ENCODE data around the gene GTSE1.

Gene GTSE1

DNA sequence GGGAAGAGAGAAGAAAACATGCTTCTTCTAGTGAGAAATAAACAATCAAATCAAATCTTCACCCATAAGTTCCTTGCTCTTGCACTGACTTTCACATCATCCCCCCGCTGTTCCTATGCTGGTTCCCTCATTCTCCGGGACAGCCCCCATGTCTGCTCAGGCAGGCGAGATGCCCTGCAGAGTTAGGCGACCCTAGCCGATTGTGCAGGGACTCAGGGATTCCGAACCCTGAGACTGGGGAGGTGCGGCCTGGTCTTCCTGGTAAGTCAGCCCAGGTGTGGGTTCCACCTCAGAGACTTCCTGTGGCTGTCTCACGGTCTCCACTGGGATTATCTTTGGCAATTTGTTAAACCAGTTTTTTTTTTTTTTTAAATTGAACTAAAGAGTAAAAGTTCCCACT lies 22.3 kb upstream of the GTSE1 start:
- no peak for DNase-seq

DNA sequence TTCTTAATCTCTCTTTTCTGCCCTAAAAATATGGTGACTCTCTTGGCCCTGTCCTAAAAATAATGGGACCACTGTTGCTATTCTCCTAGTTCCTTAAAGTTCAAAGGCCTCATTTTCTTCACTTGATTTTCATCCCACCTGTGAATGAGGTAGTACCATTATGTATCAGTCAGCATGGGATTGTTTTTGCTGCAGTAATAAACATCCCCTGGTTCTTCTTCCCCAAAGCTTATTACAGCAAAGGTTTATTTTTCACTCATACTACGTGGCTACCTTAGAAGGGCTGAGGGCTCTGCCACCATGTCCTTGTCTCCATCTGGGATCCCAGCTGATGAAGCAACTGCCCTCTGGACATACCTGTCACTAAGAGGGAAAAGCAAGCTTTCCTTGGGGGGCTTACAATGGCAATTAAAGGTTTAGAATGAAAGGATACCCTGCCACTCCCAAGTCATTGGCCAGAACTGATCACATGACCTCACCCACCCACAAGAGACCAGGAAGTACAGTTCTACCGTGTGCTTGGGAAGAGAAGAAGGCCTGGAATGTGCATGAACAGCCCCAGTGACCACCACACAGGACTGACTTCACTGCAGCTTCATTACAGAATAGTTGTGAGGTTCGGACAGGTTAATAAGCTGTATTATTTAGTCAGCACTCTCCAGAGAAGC lies 21.1 kb upstream of the GTSE1 start:
- DNase-seq: no peak

DNA sequence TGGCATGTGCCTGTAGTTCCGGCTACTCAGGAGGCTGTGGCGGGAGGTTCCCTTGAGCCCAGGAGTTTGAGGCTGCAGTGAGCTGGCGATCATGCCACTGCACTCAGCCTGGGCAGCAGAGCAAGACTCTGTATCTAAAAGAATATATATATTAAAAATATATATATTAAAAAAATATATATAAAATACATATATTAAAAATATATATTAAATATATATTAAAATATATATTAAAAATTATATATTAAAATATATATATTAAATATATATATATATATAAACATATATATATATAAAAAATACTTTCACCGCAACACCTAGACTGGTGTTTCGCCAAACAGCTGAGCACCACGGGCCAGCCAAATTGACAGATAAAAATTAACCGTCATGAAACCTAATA lies 20.1 kb upstream of the GTSE1 start:
- DNase-seq: no peak

DNA sequence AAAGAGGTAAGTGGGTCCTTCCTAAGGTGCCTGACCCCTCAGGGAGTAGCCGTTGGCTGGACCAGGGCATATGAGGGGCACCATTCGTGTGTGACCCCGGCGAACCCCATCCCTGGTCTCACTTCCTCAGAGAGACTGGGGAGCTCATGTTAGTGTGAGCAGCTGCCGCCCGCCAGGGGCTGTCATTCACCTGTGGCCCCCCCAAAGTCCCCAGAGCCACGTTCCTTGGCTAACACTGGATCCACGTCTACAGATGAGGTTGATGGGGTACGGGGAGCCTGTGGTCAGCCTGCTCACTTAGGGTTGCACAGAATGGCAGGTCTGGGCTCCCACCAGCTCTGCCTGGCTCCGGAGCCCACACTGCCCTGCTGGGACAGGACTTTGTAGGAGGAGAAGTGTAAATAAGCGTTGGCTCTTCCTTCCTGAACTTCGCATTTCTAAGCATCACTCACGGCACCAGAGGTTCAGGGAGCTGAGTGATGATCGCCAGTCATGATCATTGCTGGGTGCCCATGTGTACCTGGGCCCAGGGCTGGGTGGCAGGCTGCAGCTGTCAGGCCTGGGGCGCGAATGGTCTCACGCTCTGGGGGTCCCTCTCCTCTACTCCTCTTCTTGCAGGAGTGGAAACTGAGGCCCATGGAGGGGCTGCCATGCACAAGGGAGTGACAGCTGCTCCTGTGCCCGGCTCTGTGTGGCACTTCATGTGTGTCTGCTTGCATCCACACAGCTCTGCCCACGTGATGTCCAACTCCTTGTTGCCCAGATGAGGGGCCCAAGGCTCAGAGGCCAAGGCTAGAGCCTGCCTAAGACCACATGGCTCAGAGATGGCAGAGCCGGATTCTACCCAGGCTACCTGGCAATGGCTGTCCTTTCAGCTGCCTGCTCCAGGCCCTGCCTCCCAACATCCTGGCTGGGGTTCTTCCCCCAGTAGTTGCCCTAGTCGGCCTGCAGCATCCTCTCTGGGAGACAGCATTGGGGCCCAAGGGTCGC lies 17.7 kb upstream of the GTSE1 start:
- DNase-seq: no peak

DNA sequence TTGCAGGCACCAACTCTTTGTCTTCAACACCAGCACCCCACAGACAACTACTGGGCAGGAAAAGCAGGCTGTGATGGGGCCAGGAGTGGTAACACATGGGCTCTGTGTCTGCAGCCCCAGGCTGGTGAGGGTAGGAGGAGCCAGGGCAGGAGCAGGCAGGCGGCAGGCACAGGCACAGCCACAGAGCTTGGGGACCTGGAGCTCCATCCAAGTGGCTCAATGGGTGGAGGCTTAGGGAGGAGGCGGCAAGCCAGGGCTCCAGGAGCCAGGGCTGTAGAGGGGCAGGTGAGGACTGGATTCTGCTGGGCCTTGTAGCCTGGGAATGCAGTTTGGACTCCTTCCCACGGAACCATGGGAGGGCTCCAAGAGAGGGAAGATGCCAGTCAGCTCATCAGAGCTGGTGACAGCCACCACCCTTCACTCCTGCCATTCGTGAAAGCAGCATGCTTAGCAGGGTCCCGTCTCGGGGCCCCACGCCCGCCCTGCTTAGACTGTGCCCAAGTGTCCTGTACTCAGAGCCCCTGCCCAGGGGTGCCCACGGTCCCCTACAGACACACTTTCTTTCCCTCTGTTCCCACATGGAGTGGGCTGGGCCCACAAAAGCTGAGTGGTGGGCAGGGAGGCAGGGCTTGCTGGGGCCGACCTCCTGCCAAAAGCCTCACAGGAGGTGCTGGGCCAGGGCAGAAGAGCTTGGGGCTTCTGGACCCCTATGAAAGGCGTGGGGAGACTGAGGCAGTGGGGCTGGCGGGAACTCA lies 16.4 kb upstream of the GTSE1 start:
- no peak for DNase-seq

DNA sequence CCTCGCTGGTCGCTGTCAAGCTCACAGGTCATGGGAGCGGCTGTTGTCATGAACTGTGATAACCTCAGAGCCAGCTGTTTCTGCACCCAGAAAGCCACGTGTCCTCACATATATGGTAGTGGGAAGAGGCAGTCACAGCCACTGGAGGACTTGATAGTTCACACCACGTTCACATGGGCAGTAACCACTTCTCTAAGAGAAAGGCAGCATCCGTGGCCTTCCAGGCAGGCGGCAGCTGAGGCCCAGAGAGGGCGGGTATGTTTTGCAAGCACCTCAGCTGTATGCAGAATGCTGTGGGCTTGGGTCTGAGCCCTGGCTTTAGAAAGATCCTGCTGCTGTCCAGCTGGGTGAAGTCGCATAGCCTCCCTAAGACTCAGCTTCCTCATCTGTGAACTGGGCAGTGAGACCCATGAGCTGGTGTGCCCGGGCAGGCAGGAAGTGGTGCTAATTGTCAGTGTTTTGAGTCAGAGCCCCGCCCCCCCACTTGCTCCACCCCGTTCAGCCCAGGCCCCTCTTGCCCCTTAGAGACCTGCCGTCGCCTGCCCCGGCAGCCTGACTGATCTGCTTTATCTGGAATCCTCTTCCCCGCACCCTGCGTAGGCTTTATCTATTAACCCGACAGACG lies 15.6 kb upstream of the GTSE1 start:
- no peak for DNase-seq

DNA sequence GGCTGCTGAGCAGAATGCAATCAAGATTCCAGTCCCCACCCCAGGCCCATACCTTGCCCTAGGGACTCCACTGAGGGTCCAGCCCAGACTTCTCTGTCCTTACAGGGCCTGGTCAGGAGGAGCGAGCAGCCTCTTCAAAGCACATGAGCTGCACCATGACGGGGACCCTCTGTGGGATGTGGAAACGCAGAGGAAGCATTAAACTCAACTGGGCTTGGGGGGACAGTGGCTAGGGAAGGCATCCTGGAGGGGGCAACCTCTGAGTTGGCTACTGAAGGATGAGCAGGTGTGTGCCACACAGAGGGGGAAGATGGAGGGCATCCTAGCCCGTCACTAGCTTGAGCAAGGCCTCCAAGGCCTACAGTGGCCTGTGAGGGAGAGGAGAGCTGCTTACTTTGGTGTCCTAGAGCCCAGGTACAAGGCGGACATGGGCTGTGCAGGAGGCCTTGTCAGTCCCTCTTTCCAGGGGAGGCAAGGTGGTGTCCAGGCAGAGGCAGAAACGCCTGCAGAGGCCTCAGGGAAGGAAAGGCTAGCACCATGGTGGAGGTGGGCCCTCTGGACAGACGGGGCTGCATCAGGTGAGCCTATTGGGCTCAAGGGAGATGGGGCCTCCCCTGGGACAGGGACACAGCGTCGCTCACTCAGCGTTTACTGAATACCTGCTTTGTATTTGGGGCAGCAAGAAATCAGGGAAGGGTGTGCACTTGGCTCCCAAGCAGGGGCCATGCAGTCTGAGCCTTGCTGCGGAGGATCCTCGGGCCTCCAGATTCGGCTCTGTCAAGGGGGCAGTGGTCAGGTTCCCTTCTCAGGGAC lies 14.6 kb upstream of the GTSE1 start:
- no peak for DNase-seq

DNA sequence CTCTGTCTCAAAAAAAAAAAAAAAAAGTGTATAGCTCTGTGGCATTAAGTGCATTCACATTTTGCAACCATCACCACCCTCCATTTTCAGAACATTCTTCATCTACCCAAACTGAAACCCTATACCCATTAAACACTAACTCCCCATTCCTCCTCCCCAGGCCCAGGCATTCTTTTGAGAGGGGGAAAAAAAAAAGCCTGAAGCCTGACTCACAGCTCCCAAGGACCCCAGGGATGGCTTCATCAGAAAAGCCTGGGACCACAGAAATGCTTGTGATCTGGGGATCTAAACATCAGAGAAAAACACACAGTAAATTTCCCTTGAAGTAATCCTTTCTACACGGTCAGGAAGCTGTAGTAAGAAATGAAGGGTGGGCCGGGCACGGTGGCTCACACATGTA lies 10.7 kb upstream of the GTSE1 start:
- no peak for DNase-seq

DNA sequence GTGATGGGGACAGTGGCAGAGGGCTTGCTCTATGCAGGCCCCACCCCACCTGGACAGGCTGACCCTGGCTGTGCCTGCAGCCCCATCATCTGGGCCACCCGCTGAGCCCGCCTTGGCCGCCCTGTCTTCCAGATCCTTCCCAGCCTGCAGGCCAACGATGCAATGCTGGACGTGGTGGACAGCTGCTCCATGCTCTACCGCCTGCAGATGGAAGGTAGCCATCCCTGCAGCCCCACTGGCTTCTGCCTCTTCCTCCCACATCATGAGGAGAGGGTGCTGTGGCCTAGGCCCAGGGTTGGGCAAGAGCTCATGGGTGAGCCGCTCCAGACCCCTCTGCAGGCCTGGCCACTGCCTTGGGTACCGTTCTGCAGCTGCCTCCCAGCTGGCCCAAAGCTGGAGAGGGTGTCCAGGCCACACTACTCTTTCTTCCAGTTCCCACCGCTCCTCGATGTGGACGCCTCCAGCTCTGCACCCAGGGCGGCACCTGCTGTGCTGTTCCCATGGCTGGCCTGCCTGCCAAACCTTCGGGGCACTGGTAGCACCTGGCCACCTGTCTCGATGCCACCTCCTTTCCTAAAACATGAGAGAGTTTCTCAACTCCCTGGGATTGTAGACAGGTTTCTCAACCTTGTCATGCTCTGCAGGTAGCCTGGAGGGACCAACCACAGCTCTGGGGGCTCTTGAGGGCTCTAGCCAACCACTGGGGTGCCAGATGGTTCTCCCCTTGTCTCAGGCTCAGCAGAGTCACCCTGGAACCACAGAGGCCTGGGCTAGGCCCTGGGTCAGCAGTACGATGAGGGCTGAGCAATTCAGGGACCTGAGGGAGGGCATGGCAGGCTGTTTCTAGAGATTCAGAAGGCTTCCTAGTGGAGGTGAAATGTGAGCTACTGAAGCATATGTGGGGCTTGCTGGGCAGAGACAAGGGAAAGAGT lies 9.5 kb upstream of the GTSE1 start:
- no peak for DNase-seq

DNA sequence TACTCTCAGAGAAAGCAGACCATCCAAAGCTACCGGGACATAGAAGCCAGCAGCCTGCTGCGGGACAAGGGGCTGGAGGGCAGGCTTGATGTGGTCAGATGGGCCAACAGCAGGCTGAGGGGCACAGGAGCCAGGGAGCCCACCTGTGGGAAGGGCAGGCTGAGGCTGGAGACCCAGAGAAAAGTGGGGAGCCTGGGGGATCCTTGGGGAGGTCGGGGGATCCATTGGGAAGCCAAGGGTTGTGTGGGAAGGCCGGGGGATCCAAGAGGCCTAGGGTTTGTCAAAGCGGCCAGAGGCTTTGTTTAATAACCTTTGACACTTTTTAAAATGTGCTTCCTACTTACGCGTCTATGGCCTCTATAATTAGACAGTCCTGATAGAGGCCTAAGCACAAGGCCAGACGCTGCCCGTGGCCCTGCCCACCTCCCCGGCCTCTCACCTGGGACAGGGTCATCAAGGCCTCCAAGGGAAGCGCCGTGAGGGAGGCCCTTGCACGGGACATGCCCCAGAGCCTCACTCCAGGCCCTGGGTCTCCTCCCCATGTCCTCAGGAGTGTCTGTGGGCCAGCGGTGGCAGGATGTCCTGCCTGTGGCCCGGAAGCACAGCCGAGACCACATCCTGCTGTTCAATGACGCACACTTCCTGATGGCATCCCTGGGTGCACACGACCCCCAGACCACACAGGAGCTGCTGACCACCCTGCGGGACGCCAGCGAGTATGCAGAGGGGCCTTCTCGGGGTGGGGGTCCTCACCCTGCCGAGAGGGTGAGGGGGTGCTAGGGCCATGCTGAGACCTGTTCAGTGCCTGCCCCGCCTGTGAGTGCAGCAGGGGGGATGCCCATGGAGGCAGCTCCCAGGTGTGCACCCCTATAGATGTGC lies 8.6 kb upstream of the GTSE1 start:
- DNase-seq: peak; percentile 70

DNA sequence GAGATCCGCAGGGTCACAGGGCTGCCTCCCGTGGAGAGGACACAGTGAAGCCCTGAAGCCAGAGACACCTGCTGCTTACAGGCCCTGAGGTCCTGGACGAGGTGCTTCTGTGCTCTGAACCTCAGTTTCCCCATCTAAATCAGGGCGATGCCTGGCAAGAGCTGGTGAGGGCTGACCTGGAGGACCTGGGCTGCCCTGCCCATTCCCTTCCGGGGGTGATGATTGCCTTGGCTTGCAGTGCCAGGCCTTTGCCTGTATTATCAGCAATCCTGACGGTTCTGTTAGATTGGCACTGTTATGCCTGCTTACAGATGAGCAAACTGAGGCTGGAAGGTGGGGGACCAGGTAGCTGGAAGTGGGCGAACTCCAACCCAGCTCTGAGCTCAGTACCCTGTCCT lies 7.8 kb upstream of the GTSE1 start:
- no peak for DNase-seq

DNA sequence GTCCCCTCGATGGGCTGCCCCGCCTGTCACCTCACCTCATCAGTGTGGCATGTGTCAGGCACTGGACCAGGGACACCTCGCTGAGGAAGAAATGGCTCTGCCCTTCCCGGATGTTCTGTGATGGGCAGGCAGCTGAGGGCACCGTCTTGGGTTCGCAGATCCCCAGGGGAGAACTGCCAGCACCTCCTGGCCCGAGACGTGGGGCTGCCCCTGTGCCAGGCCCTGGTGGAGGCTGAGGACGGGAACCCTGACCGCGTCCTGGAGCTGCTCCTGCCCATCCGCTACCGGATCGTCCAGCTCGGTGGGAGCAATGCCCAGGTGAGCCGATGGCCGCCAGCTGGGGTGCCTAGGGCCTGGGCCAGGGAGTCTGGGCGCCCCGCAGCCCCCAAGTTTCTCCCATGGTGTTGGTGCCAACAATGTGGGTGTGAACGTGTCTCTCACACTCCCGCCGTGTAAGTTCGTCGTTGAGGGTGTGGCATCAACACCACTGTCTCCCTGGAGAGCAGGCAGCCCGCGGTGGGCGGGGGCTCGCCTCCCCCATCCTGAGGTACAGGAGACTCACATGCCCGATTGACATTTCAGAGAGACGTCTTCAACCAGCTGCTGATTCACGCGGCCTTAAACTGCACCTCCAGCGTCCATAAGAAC lies 7.3 kb upstream of the GTSE1 start:
- DNase-seq: no peak

DNA sequence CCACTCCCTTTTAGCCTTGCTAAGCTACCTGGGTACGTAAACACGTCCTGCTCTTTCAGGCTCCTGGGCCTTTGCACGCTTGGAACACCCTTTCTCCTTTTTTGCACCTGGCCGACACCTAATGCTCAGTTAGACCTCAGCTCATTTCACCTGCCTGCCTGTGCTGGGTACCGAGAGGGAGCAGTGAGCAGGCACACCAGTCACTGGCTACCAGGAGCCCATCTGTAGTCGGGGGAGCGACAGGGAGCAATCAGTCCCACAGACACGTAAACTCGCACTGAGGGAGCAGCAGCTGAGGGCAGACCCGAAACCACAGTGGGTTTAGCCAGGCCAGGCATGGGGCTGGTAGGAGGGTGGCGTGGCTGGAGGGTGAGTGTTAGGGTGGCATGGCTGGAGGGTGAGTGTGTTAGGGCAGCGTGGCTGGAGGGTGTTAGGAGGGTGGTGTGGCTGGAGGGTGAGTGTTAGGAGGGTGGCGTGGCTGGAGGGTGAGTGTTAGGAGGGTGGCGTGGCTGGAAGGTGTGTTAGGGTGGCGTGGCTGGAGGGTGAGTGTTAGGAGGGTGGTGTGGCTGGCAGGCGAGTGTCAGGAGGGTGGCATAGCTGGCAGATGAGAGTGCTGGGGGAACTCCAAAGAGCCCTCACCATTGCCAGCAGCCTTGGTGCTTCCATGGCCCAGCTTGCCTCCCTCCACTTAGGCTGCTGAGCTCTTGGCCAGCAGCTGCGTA lies 6.4 kb upstream of the GTSE1 start:
- DNase-seq: no peak

DNA sequence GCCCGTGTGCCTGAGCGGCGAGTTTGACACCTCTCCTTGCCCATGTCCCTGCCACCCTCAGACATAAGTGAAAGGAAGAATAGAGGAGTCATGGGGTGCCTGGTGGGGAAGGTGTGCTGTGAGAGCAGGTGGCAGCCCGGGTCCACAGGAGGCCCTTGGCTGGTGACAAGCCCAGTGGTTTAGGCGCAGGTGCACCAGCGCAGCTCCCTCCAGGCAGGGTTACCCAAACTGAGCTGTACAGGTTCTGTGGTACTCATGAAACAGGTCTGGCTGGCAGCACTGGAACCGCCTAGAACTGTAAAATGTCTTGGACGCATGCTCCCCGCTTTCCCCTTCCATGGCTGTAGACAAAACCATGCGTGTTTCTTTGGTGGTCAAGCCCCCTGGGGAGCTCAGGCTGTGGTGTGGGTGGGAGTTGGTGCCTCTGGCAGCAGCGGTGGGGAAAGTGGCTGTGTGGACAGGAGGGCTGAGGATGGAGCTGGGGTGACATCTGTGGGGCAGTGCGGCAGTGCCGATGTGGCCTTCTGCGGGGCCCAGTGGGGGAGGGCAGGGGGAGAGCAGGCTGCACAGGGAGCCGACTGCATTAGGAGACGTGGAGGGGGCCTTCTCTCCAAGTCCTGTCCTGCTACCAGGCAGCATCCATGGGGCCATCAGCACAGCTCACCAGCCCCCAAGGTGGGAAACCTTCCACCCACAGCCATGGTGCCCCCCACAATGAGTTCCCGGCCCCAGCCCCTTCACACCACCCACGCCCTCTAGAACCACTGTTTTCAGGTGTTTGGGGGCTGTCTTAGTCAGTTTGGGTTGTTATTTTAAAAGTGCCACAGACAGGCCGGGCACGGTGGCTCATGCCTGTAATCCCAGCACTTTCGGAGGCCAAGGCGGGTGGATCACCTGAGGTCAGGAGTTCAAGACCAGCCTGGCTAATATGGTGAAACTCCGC lies 5.6 kb upstream of the GTSE1 start:
- DNase-seq: no peak

DNA sequence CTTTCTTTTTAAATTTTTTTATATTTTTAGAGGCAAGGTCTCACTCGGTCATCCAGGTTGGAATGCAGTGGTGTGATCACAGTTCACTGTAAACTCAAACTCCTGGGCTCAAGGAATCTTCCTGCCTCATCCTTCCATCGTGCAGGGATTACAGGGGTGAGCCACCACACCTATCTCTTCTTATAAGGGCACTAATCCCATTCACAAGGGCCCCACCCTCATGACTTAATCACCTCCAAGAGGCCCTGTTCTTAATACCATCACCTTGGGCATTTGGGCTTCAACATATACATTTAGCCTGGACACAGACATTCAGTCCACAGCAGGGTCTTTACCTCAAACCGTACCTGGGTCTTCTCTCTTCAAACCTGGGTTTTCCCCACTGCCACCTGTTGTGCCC lies 4.5 kb upstream of the GTSE1 start:
- no peak for DNase-seq

DNA sequence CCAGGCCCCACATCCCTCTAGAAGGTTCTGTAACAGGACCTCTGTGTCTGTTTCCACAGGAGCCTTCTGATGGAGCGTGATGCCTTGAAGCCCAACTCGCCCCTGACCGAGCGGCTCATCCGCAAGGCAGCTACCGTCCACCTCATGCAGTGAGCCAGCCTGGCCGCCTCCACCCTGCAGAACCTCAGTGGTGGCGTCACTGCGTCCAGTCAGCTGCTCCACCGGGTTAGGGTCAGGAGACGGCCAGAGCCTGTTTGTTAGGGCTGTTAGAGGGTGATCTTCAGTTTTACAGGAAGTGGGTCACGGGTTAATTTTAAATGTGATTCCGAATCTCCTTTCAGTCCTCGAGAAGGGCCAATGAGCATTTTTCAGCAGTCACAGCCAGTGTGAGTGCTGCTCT lies 3.9 kb upstream of the GTSE1 start:
- no peak for DNase-seq

DNA sequence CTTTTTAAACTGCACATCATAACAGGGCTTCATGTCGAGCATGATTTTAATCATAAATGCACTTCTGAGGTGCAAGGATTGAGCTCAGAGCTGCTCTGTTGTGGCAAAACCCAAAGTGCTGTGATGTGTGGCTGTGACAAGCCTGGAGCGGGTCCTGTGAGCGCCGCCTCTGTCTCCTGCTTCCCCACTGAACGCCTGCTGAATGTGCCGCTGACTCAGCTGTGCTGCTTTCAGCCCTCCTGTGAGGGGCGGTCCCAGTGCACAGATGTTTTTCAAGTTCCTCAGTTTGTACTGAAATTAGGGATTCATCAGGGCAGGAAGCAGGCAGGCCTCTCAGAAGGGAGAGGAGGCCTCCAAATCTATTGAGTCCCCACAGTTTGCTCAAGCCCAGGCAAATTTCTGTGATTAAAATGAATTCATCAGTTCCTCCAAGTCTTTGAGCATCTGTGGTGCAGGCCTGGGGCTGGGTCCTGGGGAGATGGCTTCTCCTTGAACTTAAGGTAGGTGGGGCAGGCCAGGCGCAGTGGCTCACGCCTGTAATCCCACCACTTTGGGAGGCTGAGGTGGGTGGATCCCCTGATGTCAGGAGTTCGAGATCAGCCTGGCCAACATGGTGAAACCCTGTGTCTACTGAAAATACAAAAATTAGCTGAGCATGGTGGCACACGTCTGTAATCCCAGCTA lies 3.0 kb upstream of the GTSE1 start:
- DNase-seq: no peak

All from KG1 (cell line).